H1 (cell line): ENCODE results near the gene UVSSA. TPM values are rescaled to one million over a fixed set of nuclear protein-coding genes. Genes with fewer than 3 reads are reported as not detected.

Source experiments
- CTCF ChIA-PET: fragments of 300-600 bp; sonication (Branson Sonifier 250); formaldehyde crosslinking; loops from one replicate; lab custom pipeline; 2021; ENCODE audit not compliant: partially characterized antibody; lab: Charles Lee
- POLR2A ChIA-PET: fragments of 300-600 bp; sonication (Branson Sonifier 250); formaldehyde crosslinking; loops from one replicate; lab custom pipeline; 2021; ENCODE audit warnings: inconsistent platforms; ENCODE audit not compliant: partially characterized antibody; lab: Charles Lee
- DNase-seq, 2 experiments: peaks; one replicate each; pipeline versions ENCODE4 v3.0.0 to v3.0.0-alpha.2; 2010 to 2022; ENCODE audit warnings: low spot score in 2 of 2, low read depth in 1 of 2, mixed read lengths in 1 of 2
- FAIRE-seq: peaks from 2 replicates; lab custom pipeline; 2011; peaks lifted over from hg19 to GRCh38; lab: Jason Lieb, UNC
- H2AFZ ChIP-seq: 2 replicates; pipeline ENCODE4 v1.8.1; 2012; ENCODE audit warnings: low read length, inconsistent platforms
- H2AK5ac ChIP-seq: 2 replicates; pipeline ENCODE4 v1.6.1; 2013; ENCODE audit warnings: low read depth, low read length
- H2BK120ac ChIP-seq: replicated peaks from 2 replicates; pipeline ENCODE3; 2013; ENCODE audit warnings: low read depth, low read length, inconsistent platforms
- H2BK12ac ChIP-seq: 2 replicates; pipeline ENCODE4 v1.6.1; 2013; ENCODE audit warnings: low read depth, low read length
- H2BK15ac ChIP-seq: 2 replicates; pipeline ENCODE4 v1.6.1; 2013; ENCODE audit warnings: low read length
- H2BK20ac ChIP-seq: 2 replicates; pipeline ENCODE4 v1.6.1; 2013; ENCODE audit warnings: low read length
- H2BK5ac ChIP-seq: 2 replicates; pipeline ENCODE4 v1.6.1; 2013; ENCODE audit warnings: low read depth, low read length
- H3K14ac ChIP-seq: 2 replicates; pipeline ENCODE4 v1.6.1; 2013; ENCODE audit warnings: inconsistent platforms; ENCODE audit not compliant: insufficient read length
- H3K18ac ChIP-seq: 2 replicates; pipeline ENCODE4 v1.6.1; 2013; ENCODE audit warnings: low read length; ENCODE audit errors: extremely low read depth
- H3K23ac ChIP-seq: 2 replicates; pipeline ENCODE4 v1.6.1; 2013; ENCODE audit warnings: inconsistent platforms; ENCODE audit not compliant: insufficient read length
- H3K23me2 ChIP-seq: 2 replicates; pipeline ENCODE4 v1.6.1; 2013; ENCODE audit warnings: low read depth, low read length
- H3K27ac ChIP-seq: 2 replicates; pipeline ENCODE4 v1.6.1; 2011; ENCODE audit warnings: low read depth, low read length, inconsistent platforms
- H3K27me3 ChIP-seq, 4 experiments: replicated peaks in 1 of 4; 1 replicate in 1 of 4; 2 replicates in 3 of 4; pipeline versions ENCODE4 v1.6.1 to v1.8.1; 2011 to 2013; ENCODE audit warnings: low read length in 3 of 4, mild to moderate bottlenecking in 3 of 4, inconsistent platforms in 2 of 4, mixed read lengths in 2 of 4, moderate library complexity in 1 of 4; ENCODE audit not compliant: control insufficient read depth in 3 of 4, insufficient read depth in 3 of 4; ENCODE audit errors: extremely low read depth in 1 of 4
- H3K36me3 ChIP-seq, 4 experiments: 2 replicates each; pipeline versions ENCODE4 v1.6.1 to v1.8.1; 2011 to 2013; ENCODE audit warnings: mild to moderate bottlenecking in 4 of 4, low read length in 3 of 4, moderate library complexity in 2 of 4, control low read depth in 1 of 4, inconsistent platforms in 1 of 4; ENCODE audit not compliant: insufficient read depth in 4 of 4, control insufficient read depth in 2 of 4
- H3K4ac ChIP-seq: replicated peaks from 2 replicates; pipeline ENCODE3; 2013; ENCODE audit warnings: low read length, low read depth, mixed read lengths, inconsistent platforms; ENCODE audit not compliant: insufficient read length
- H3K4me1 ChIP-seq, 4 experiments: replicated peaks in 1 of 4; 1 replicate in 1 of 4; 2 replicates in 3 of 4; pipeline versions ENCODE4 v1.6.1 to v1.8.1; 2011 to 2013; ENCODE audit warnings: low read length in 3 of 4, inconsistent platforms in 2 of 4, mixed read lengths in 1 of 4; ENCODE audit not compliant: insufficient read depth in 4 of 4, control insufficient read depth in 3 of 4
- H3K4me2 ChIP-seq, 2 experiments: 2 replicates each; pipeline versions ENCODE4 v1.6.1 to v1.8.1; 2011 to 2013; ENCODE audit warnings: low read depth in 2 of 2, low read length in 2 of 2, control low read depth in 1 of 2, inconsistent platforms in 1 of 2, mild to moderate bottlenecking in 1 of 2; ENCODE audit not compliant: insufficient read depth in 1 of 2
- H3K4me3 ChIP-seq, 4 experiments: fragments of 200-600, 300-600 bp in 1 of 4; sonication (generic), shearing (Covaris generic), sonication (Bioruptor Twin) in 1 of 4; 2 replicates each; pipeline versions ENCODE4 v1.5.1 to v1.8.1; 2011 to 2016; ENCODE audit warnings: low read length in 4 of 4, low read depth in 3 of 4, control low read depth in 2 of 4, inconsistent platforms in 2 of 4, mild to moderate bottlenecking in 2 of 4, mixed read lengths in 1 of 4, moderate library complexity in 1 of 4; ENCODE audit not compliant: insufficient read depth in 2 of 4; ENCODE audit errors: extremely low read depth in 1 of 4
- H3K56ac ChIP-seq: replicated peaks from 2 replicates; pipeline ENCODE3; 2013; ENCODE audit warnings: low read depth, mild to moderate bottlenecking, mixed read lengths, low read length, inconsistent platforms; ENCODE audit not compliant: insufficient read length
- H3K79me1 ChIP-seq: 2 replicates; pipeline ENCODE4 v1.6.1; 2013; ENCODE audit warnings: low read depth, low read length, control low read depth
- H3K79me2 ChIP-seq, 2 experiments: 2 replicates each; pipeline versions ENCODE4 v1.6.1 to v1.8.1; 2012 to 2013; ENCODE audit warnings: low read length in 2 of 2, mild to moderate bottlenecking in 2 of 2, inconsistent platforms in 1 of 2; ENCODE audit not compliant: insufficient read depth in 2 of 2, control insufficient read depth in 1 of 2
- H3K9ac ChIP-seq, 4 experiments: replicated peaks in 1 of 4; 1 replicate in 1 of 4; 2 replicates in 3 of 4; pipeline versions ENCODE4 v1.6.1 to v1.8.1; 2011 to 2013; ENCODE audit warnings: low read depth in 3 of 4, low read length in 3 of 4, control low read depth in 2 of 4, mild to moderate bottlenecking in 2 of 4, moderate library complexity in 2 of 4, inconsistent platforms in 1 of 4; ENCODE audit errors: extremely low read depth in 1 of 4
- H3K9me3 ChIP-seq, 2 experiments: 2 replicates each; pipeline versions ENCODE4 v1.6.1 to v1.8.1; 2012 to 2013; ENCODE audit warnings: mild to moderate bottlenecking in 2 of 2, moderate library complexity in 2 of 2, control low read depth in 1 of 2, inconsistent platforms in 1 of 2, low read depth in 1 of 2, low read length in 1 of 2, mixed read lengths in 1 of 2; ENCODE audit not compliant: insufficient read depth in 2 of 2
- H4K20me1 ChIP-seq, 2 experiments: replicated peaks in 1 of 2; 2 replicates each; pipeline versions ENCODE3 to v1.8.1; 2011 to 2013; ENCODE audit warnings: inconsistent platforms in 2 of 2, low read length in 2 of 2, mild to moderate bottlenecking in 1 of 2; ENCODE audit not compliant: insufficient read depth in 2 of 2, control insufficient read depth in 1 of 2
- H4K5ac ChIP-seq: 2 replicates; pipeline ENCODE4 v1.6.1; 2013; ENCODE audit warnings: low read length, low read depth, mixed read lengths, inconsistent platforms; ENCODE audit not compliant: insufficient read length
- H4K8ac ChIP-seq: 2 replicates; pipeline ENCODE4 v1.8.0; 2013; ENCODE audit warnings: mild to moderate bottlenecking, moderate library complexity, low read length, inconsistent platforms; ENCODE audit not compliant: insufficient read depth; ENCODE audit errors: extremely low read depth
- H4K91ac ChIP-seq: replicated peaks from 2 replicates; pipeline ENCODE3; 2013; ENCODE audit warnings: low read length, mixed read lengths, inconsistent platforms; ENCODE audit not compliant: insufficient read length
- CBX5 ChIP-seq: fragments of 300-800, 300-1000 bp; sonication (generic); IDR thresholded peaks from 2 replicates; pipeline ENCODE4 v1.7.1; 2016; ENCODE audit warnings: antibody characterized with exemption, low read length, low read depth
- CEBPB ChIP-seq: IDR thresholded peaks from 2 replicates; pipeline ENCODE4 v1.6.1; 2012; ENCODE audit warnings: low read depth, low read length
- EZH2 ChIP-seq: fragments of 200-600 bp; sonication (generic); IDR thresholded peaks from 2 replicates; pipeline ENCODE4 v1.7.1; 2012; ENCODE audit warnings: low read depth, mild to moderate bottlenecking, moderate library complexity, low read length, inconsistent platforms; ENCODE audit not compliant: severe bottlenecking
- GABPA ChIP-seq: IDR thresholded peaks from 2 replicates; pipeline ENCODE4 v1.6.1; 2011; ENCODE audit warnings: mild to moderate bottlenecking, low read length, moderate library complexity, borderline replicate concordance; ENCODE audit not compliant: insufficient read depth
- MAFK ChIP-seq: IDR thresholded peaks from 2 replicates; pipeline ENCODE4 v1.6.1; 2012; ENCODE audit warnings: low read depth, mild to moderate bottlenecking, improper control_type of control experiment, low read length
- PHF8 ChIP-seq: fragments of 200-600 bp; sonication (generic); conservative IDR thresholded peaks from 2 replicates; pipeline ENCODE4 v1.7.1; 2012; ENCODE audit warnings: low read depth, mild to moderate bottlenecking, inconsistent platforms, low read length, moderate library complexity
- POU5F1 ChIP-seq: IDR thresholded peaks from 2 replicates; pipeline ENCODE4 v1.6.1; 2011; ENCODE audit warnings: low read depth, mild to moderate bottlenecking, low read length, moderate library complexity
- RAD21 ChIP-seq, 2 experiments: IDR thresholded peaks in 1 of 2; conservative IDR thresholded peaks in 1 of 2; 2 replicates each; pipeline ENCODE4 v1.6.1; 2011; ENCODE audit warnings: low read depth in 2 of 2, low read length in 2 of 2, improper control_type of control experiment in 1 of 2, inconsistent platforms in 1 of 2, mild to moderate bottlenecking in 1 of 2, moderate library complexity in 1 of 2
- RXRA ChIP-seq: IDR thresholded peaks from 2 replicates; pipeline ENCODE4 v1.6.1; 2011; ENCODE audit warnings: low read depth, mild to moderate bottlenecking, low read length, moderate library complexity; ENCODE audit not compliant: insufficient read depth
- SRF ChIP-seq: IDR thresholded peaks from 2 replicates; pipeline ENCODE4 v1.6.1; 2011; ENCODE audit warnings: mild to moderate bottlenecking, low read depth, low read length, moderate library complexity
- TEAD4 ChIP-seq: IDR thresholded peaks from 2 replicates; pipeline ENCODE4 v1.6.1; 2012; ENCODE audit warnings: low read depth, low read length, inconsistent platforms, mixed read lengths
- YY1 ChIP-seq: IDR thresholded peaks from 2 replicates; pipeline ENCODE4 v1.6.1; 2011; ENCODE audit warnings: low read depth, mild to moderate bottlenecking, low read length
- WGBS, 2 experiments: shearing (Covaris generic) in 1 of 2; methylation state at CpG; one replicate each; pipeline versions ENCODE4 v1.1.6 to v1.1.7; 2013 to 2015; ENCODE audit warnings: low lambda C conversion rate in 2 of 2, mixed read lengths in 2 of 2, inconsistent platforms in 1 of 2, low coverage in 1 of 2, missing lambda C conversion rate in 1 of 2; ENCODE audit not compliant: insufficient replicate concordance in 2 of 2, insufficient coverage in 1 of 2, insufficient read length in 1 of 2; ENCODE audit errors: extremely low coverage in 1 of 2, missing lambda C conversion rate in 1 of 2; 5-methylcytosine and 5-hydroxymethylcytosine counted together
- polyA plus RNA-seq, 7 experiments: library from polyadenylated mRNA; depleted of rRNA in 3 of 7; stranded (reverse) in 5 of 7; unstranded in 2 of 7; fragments of >200 nt in 5 of 7; fragments of 200-250 nt in 2 of 7; gene quantifications; 1 replicate in 5 of 7; 2 replicates in 1 of 7; 4 replicates in 1 of 7; pipeline versions ENCODE4 v1.2.1 to v1.2.3, GENCODE V29; 2011 to 2013; ENCODE audit warnings: missing spikeins in 2 of 7, mixed read lengths in 2 of 7
- total RNA-seq: library from RNA; stranded (reverse); fragmentation: NEBNext Ultra II Directional; extraction: Animal tissue kit (Norgen Biotek cat#: 25700); gene quantifications from 2 replicates; pipeline ENCODE4 v1.2.1, GENCODE V29; 2021

Gene UVSSA
- total and polyA plus RNA-seq, 2 of the 8 experiments (the other 6 are each of a cell fraction or from before 2014, with no cell fraction given) = 14.5 to 19.4 TPM

DNA sequence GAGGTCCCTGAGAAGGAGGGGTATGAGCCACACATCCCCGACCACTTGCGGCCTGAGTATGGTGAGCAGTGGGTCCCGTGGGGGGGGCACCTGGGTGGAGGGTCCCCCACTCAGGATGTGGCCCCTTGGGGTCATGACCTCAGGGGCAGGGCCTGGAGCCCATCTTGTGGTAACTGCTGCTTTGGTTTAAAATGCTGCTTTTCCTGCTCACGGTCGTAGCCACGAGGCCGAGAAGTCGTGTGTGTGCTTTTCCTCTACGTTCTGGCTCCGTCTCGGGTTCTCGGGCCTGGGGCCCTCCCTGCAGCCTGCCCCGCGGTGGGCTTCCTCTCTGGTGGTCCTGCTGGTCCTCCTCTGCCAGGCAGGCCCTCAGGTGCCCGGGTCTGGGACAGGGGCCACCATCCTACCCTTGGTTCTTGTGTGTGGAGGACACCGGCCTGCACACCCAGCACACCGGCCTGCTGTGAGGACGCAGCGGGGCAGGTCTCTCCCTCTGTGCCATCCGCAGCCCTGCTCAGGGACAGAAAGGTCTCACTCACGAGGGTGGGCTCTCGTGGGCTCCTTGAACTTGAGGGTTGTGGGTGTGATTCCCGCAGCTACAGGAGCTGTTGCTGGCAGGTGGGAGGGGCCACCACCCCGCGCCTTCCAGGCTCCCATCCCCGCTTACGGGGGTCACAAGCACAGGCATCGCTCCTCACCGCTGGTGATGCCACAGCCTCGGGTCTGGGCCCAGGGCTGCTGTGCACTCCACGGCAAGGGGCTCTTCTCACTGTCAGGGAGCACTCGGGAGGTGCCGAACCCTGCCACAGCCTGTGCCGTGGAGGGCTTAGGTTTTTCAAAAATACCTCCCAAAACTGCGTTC is 19.6 kb downstream of the UVSSA start:
- H3K27ac ChIP-seq = no peak overlapping the region
- H3K4me2 ChIP-seq = no peak overlapping the region
- FAIRE-seq = no peak
- H3K4ac ChIP-seq = no peak overlapping the region
- ChIA-PET CTCF (interaction anchor here (0.6 to 4.1 kb wide), 8 partner anchors 10 to 162 kb away, joined by 3 to 58 read pairs (median 4); no protein-coding TSS in a partner anchor), POLR2A (interaction anchor here (1.1 to 3.2 kb wide), 2 partner anchors 10 to 11 kb away, joined by 3 to 7 read pairs; no protein-coding TSS in a partner anchor)
- H3K14ac ChIP-seq = no peak overlapping the region
- no peak overlapping the region for H3K56ac ChIP-seq
- no peak overlapping the region for H2BK12ac ChIP-seq
- no peaks in the 10 kb centered on the region for H3K23me2 ChIP-seq
- no peak overlapping the region for H4K5ac ChIP-seq
- no peaks in the 10 kb centered on the region for H3K79me2 ChIP-seq
- no peak overlapping the region for H2BK20ac ChIP-seq
- no peak overlapping the region for H3K23ac ChIP-seq
- peaks cover 0 to 12% of the 10 kb centered on the region in 2 experiments for H4K20me1 ChIP-seq
- no peak overlapping the region for H2BK120ac ChIP-seq
- no peak overlapping the region for H4K8ac ChIP-seq
- H2BK5ac ChIP-seq = no peak overlapping the region
- 90% methylated on average over 29 of the region's 35 CpGs; no CpG with 5 or more reads in 1 of the 2 experiments for WGBS, 2 experiments
- no peaks in the 10 kb centered on the region for H3K36me3 ChIP-seq
- H3K9ac ChIP-seq = no peak overlapping the region
- no peak for DNase-seq
- H3K4me1 ChIP-seq = 0 out of 7 replicates have a peak, but pooled peaks cover 0 to 2% (median 0%) of the 10 kb centered on the region in 4 experiments
- H2BK15ac ChIP-seq = no peak overlapping the region
- TF ChIP-seq PHF8 = no peak
- no peak for TF ChIP-seq SRF
- no peak for TF ChIP-seq RXRA
- no peak for TF ChIP-seq TEAD4
- TF ChIP-seq POU5F1 = no peak
- TF ChIP-seq EZH2 = no peak
- no peak for TF ChIP-seq MAFK
- no peak for TF ChIP-seq CEBPB
- TF ChIP-seq YY1 = no peak
- TF ChIP-seq GABPA = no peak
- TF ChIP-seq RAD21 (IDR thresholded peaks at IDR 0.05 in 1 of 2, conservative IDR thresholded peaks at IDR 0.05 in 1 of 2; ENCODE audit: low read depth in 2 of 2, low read length in 2 of 2) = no peak
- TF ChIP-seq CBX5 = no peak
- H2AK5ac ChIP-seq = no peak overlapping the region
- no peak overlapping the region for H4K91ac ChIP-seq
- no peaks in the 10 kb centered on the region for H3K27me3 ChIP-seq
- no peaks in the 10 kb centered on the region for H3K9me3 ChIP-seq
- H3K4me3 ChIP-seq = no peak overlapping the region
- no peak overlapping the region for H2AFZ ChIP-seq
- no peaks in the 10 kb centered on the region; the same call in 1 of the 2 replicates for H3K79me1 ChIP-seq
- H3K18ac ChIP-seq = no peak overlapping the region
